ENCODE measurements around the gene PRAMEF18.
"Not testable (repeated sequence)": the region's sequence is repeated elsewhere in the genome, so short reads cannot be mapped to it uniquely, and the experiment has no call there.

Gene PRAMEF18, protein sequence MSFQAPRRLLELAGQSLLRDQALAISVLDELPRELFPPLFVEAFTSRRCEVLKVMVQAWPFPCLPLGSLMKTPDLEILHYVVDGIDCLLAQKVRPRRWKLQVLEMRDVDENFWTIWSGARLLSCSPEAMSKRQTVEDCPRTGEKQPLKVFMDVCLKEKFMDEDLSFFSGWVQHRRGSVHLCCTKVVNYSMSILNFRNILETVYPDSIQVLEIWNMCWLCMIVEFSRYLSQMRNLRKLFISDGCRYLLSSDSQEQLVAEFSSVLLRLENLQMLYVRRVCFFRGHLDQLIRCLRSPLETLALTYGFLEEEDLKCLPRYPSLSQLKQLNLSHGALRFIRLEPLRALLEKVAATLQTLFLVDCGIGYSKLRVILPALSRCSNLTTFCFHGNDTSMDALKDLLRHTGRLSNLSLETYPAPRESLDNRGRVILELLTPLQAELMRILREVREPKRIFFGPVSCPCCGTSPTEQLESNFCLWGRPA

DNA sequence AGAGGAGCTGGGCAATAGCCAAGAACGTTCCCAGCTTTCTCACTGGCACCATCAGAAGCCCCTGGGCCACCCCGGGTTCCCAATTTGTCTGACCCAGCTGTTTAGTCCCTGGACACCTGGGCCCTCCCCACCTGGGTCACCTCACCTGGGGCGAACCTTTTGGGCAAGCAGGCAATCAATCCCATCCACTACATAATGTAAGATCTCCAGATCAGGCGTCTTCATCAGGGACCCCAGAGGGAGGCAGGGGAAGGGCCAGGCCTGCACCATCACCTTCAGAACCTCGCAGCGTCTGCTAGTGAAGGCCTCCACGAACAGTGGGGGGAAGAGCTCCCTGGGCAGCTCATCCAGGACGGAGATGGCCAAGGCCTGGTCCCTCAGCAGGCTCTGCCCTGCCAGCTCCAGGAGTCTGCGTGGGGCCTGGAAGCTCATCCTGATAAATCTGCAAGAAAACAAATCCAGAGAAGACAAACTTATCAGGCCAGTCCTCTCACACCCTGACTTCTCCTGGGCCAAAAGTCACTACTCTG is at the start of gene PRAMEF18:
Gene PRAMEF18, minus strand, starts transcription at position 480 of the 530 bp plus-strand sequence. Its CDS starts 48 bp downstream, at position 432.
- not testable (repeated sequence) for DNase-seq (ENCODE audit: low spot score)

DNA sequence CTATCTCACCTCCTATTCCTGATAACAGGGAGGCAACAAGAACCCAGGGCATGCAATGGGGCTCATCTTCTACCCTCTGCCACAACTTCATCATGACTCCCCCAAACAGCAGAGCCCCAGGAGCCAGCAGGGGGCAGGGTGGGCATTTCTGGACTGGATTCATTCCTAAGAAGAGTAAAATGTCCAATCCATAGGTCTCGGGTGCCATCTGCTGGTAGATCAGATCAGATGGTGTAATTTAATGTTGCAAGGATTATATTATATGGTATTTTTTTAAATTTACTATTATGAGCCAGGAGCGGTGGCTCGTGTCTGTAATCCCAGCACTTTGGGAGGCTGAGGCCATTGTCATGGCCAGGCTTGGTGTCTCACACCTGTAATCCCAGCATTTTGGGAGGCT is 39.2 kb upstream of the PRAMEF18 start:
- not testable (repeated sequence) for DNase-seq (ENCODE audit: low spot score)

DNA sequence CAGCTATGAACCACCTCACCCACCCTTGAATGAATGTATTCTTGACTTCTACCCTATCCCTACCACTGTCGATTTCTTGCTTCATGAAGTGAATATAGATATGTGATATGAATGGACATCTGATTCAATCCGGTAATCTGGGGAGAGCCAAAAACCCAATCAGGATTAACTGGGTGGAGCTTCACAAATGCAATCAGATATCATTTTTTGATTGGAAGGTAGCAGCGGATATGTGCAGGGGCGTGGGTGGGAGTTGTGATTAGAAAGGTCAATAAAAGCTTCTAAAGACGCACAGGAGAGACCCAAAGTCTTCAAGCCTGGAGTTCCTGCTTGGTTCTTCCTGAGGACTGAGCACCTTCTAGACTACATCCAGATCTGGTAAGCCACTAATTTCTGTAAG is 27.9 kb upstream of the PRAMEF18 start, which contains the start of gene PRAMEF5:
Gene PRAMEF5, plus strand, starts transcription at position 301 of the 400 bp plus-strand sequence. CDS start 5,071 bp downstream, outside the sequence.
- DNase-seq (ENCODE audit: low spot score) = not testable (repeated sequence)

DNA sequence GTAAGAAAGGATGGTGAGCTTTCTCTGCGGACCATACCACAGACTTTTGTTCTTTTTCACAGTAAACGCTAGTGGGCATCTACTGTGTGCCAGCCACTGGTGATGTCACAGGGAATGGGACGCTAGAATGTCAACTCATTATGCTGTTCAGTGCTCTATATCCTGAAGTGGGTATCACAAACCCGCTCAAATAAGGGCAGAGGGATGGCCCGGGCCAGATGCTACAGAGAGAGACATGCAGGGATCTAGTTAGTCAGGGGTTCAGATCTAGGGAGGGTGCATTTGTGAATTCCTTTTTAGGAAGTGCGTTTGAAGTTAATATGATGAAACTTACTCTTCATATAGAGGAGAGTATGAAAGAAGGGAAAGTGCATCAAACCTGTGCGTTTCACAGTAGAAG is 21.2 kb upstream of the PRAMEF18 start:
- not testable (repeated sequence) for DNase-seq (ENCODE audit: low spot score)

DNA sequence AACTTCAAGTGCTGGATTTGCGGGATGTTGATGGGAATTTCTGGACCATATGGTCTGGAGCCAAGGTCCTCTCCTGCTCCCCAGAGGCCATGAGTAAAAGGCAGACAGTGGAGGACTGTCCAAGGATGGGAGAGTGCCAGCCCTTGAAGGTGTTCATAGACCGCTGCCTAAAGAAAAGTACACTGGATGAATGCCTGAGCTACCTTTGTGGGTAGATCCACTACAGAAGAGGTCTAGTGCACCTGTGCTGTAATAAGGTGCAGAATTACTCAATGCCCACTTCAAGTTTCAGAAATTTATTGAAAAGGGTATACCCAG is 20.6 kb upstream of the PRAMEF18 start:
- DNase-seq (ENCODE audit: low spot score) = not testable (repeated sequence)

DNA sequence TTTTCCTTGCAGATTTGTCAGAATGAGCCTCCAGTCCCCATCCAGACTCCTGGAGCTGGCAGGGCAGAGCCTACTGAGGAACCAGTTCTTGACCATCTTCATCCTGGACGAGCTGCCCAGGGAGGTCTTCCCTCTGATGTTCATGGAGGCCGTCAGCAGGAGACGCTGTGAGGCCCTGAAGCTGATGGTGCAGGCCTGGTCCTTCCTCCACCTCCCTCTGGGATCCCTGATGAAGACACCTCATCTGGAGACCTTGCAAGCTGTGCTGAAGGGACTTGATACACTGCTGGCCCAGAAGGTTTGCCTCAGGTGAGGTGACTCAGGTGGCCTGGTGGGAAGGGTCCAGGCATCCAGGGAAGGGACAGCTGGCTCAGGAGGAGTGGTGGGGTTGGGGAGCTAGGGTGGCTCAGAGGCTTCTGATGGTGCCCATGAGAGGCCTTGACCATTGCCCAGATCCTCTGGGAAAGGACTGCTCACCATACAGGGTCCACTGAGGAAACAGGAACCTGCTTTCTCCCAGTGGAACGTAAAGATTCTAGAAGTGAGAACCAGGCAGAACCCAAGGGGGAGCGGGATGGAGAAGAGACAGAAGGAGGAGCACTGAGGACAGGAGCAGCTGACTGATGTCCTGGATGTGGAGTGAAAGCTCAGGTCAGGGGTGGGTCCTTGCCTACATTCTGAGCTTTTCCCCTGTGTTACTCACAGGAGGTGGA is 20.0 kb upstream of the PRAMEF18 start:
- not testable (repeated sequence) for DNase-seq (ENCODE audit: low spot score)

DNA sequence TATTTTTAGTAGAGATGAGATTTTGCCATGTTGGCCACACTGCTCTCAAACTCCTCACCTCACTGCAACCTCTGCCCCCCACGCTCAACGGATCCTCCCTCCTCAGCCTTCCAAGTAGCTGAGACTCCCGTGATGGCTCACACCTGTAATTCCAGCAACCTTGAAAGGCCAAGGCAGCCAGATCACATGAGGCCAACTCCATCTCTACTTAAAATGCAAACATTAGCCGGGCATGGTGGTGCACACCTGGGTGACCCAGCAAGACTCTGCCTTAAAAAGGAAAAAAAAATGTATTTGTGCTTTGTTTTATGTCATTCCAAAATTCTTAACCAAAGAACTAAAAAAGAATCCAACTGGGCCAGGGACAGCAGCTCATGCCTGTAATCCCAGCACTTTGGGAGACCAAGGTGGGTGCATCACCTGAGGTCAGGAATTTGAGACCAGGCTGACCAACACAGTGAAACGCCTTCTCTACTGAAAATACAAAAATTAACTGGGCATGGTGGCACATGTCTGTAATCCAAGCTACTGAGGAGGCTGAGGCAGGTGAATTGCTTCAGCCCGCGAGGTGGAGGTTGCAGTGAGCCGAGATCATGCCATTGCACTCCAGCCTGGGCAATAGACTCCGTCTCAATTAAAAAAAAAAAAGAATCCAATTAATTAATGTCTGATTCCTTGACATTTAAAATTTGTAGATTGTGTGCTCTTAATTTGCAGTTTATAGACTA is 17.7 kb upstream of the PRAMEF18 start:
- DNase-seq (ENCODE audit: low spot score) = not testable (repeated sequence)

DNA sequence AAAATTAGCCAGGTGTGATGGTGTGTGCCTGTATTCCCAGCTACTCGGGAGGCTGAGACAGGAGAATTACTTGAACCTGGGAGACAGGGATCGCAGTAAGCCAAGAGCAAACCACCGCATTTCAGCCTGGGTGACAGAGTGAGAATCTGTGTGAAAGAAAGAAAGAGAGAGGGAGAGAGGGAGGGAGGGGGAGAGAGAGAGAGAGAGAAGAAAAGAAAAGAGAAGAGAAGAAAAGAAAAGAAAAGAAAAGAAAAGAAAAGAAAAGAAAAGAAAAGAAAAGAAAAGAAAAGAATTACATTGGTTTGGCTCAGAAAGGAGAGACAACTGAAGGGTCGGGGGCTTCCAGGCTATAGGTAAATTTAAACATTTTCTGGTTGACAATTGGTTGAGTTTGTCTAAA is 13.7 kb upstream of the PRAMEF18 start:
- not testable (repeated sequence) for DNase-seq (ENCODE audit: low spot score)

DNA sequence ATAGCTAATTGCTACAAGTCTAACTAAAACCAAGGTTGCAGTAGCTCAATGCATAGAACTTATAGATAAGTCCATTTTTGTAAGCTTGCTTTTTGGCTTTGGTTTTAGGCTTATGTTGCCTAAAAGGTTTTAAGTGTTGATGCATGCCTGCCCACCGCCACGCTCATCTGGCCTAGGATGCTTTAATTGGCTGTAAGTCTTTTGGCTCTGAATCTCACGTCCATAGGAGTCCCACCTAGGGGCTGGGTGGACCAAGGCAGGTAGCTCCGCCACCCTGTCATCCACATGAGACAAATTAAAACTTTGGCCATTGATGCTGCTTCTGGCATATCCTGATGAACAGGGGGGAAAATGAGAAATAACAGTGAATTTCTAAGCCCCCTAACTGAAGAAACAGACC is 11.6 kb upstream of the PRAMEF18 start:
- DNase-seq (ENCODE audit: low spot score) = not testable (repeated sequence)

DNA sequence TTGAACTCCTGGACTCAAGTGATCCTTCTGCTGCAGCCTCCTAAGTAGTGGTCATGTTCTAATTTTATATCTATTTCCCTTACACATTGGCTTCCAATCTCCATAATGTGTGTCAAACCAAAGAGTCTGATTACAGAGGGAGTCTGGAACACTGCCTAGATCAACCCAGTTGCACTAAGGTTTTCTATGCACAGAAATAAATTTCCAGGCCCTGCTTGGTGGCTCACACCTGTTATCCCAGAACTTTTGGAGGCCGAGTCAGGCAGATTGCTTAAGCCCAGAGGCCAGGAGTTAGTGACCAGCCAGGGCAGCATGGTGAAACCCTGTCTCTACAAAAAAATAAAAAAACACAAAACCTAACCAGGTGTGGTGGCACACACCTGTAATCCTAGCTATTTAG is 8.1 kb upstream of the PRAMEF18 start:
- DNase-seq (ENCODE audit: low spot score) = not testable (repeated sequence)

DNA sequence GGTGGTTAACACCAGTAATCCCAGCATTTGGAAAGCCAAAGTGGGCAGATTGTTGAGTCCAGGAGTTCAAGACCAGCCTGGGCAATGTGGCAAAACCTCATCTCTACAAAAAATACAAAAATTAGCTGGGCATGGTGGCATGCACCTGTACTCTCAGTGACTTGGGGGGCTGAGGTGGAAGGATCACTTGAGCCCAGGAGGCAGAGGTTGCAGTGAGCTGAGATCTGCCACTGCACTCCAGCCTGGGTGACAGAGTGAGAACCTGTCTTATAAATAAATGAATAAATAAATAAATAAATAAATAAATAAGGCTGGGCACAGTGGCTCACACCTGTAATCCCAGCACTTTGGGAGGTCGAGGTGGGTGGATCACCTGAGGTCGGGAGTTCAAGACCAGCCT is 6.1 kb upstream of the PRAMEF18 start:
- DNase-seq (ENCODE audit: low spot score) = not testable (repeated sequence)

DNA sequence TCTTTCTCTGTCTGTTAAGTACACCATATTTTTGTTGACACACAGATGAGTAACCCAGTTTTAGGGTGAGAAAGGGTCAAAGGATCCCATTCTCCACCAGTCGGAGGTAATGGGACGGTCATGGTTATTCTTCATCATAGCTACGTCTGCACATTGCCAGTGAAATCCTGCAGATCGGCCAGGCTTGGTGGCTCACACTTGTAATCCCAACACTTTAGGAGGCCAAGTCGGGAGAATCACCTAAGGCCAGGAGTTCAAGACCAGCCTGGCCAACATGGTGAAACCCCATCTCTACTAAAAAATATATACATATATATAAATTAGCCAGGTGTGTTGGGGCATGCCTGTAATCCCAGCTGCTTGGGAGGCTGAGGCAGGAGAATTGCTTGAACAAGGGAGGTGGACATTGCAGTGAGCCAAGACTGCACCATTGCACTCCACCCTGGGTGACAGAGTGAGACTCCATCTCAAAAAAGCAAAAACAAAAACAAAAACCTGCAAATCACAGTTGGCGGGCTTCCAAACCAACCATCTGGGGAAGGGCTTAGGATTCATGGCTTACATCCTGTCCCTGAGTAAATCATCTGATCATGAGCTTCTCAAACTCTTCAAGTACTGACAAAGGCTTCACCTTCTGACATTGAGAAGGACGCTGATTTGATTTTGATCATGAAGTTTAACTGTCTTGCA is 5.3 kb upstream of the PRAMEF18 start:
- DNase-seq (ENCODE audit: low spot score) = not testable (repeated sequence)

DNA sequence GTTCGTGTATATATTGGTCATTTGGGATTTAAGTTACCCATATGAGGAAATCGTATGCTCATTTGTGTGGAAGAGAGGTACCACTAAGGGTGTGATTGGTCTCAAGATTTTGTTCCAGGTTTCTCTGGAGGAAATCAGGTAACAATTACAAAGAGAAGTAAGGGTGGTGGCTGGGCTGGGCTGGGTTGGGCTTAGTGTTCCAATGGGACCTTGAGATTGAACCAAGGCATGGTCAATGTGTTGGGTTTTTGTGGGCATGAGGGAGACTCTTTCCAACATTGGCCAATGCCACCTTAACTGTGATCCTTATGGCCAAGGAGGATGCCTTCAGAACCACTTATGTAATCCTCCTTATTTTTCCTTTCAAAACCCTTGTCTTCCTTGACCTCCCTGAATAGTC is 4.6 kb upstream of the PRAMEF18 start:
- DNase-seq (ENCODE audit: low spot score) = not testable (repeated sequence)

DNA sequence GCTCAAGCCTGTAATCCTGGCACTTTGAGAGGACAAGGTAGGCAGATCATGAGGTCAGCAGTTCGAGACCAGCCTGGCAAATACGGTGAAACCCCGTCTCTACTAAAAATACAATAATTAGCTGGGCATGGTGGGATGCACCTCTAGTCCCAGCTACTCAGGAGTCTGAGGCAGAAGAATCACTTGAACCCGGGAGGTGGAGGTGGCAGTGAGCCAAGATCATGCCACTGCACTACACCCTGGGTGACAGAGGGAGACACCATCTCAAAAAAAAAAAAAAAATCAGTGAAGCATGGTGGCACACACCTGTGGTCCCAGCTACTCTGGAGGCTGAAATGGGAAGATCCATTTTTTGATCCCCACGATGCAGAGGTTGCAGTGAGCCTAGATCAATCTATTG is 4.1 kb upstream of the PRAMEF18 start:
- not testable (repeated sequence) for DNase-seq (ENCODE audit: low spot score)

DNA sequence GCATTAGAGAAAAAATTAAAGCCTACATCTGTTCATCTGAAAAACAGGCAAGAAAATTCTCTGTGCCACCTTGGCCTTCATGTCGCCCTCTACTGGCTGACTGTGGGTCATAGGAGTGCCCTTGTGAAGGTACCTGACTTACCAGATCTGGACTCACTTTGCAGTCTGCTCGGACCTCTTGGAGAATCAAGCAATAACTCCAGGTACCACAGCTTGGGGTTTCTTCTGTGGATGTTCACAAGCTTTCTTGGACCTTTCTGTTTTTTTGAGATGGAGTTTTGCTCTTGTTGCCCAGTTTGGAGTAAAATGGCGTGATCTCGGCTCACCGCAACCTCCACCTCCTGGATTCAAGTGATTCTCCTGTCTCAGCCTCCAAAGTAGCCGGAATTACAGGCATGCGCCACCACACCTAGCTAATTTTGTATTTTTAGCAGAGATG is 2.4 kb upstream of the PRAMEF18 start:
- no peak for DNase-seq (ENCODE audit: low spot score)

DNA sequence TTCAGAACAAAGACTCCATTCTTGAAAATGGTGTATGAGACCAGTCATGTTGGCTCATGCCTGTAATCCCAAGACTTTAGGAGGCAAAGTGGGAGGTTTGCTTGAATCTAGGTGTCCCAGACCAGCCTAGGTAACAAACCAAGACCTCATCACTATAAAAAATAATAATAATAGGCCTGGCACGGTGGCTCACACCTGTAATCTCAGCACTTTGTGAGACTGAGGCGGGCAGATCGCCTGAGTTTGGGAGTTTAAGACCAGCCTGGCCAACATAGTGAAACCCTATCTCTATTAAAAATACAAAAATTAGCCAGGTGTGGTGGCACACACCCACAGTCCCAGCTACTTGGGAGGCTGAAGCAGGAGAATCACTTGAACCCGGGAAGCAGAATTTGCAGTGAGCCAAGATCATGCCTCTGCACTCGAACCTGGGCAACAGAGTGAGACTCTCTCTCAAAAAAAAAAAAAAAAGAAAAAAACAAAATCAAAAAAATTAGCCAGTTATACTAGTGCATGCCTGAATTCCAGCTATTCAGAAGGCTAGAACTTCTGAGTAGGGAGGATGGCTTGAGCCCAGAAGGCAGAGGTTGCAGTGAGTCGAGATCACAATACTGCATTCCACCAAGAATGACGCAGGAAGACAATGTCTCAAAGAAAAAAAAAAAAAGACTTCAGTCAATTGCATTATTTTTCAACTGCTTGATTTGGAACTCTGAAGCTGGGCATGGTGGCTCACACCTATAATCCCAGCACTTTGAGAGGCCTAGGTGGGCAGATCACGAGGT is 1.5 kb upstream of the PRAMEF18 start:
- DNase-seq (ENCODE audit: low spot score) = not testable (repeated sequence)

DNA sequence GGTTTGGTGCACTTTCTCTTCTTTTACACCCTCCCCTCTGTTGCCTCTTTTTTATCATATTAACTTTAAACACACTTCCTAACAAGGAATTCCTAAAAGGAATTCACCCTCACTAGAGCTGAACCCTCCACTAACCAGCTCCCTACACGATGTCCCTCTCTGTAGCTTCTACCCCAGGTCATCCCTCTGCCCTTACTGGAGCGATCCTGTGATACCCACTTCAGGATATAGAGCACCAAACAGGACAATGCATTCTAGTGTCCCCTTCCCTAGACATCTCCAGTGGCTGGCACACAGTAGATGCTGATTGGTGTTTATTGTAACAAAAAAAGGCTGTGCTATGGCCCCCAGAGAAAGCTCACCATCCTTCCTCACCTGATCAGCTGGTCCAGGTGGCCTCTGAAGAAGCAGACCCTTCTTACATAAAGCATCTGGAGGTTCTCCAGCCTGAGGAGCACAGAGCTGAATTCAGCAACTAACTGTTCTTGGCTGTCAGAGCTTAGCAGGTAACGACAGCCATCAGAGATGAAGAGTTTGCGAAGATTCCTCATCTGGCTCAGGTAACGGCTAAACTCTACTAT is 1.4 kb downstream of the PRAMEF18 start:
- no peak for DNase-seq (ENCODE audit: low spot score)

DNA sequence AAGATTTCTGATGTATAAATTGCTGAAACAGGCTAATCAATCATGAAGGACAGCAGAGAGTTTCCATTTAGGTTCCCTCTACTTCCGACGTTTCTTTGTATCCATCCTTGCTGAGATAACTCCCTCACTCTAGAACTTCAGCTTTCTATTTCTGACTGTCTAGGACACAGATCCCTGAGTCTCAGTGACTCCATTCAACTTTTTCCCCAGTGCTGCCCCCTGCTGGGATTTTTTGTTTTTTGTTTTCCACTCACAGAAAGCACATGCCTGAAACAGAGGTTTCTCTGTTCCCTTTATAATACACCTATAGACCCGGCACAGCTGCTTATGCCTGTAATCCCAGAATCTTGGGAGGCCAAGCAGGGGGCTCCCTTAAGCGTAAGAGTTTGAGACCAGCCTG is 3.2 kb downstream of the PRAMEF18 start:
- not testable (repeated sequence) for DNase-seq (ENCODE audit: low spot score)

DNA sequence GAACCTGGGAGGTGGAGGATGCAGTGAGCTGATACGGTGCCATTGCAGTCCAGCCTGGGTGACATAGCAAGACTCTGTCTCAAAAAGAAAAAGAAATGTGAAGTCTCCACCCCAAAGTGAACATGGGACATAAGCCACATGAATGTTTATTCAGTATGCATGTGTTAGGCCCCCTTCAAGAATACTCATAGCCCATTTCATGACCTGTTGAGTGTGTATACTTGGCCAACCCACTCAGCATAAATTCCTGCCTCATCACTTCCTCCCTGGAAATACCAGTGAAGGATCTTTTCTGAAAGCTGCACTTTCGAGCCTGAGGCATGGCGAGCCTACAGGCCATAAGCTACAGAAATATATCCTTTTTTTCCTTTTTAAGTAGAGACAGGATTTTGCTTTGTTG is 6.8 kb downstream of the PRAMEF18 start:
- DNase-seq (ENCODE audit: low spot score) = not testable (repeated sequence)

DNA sequence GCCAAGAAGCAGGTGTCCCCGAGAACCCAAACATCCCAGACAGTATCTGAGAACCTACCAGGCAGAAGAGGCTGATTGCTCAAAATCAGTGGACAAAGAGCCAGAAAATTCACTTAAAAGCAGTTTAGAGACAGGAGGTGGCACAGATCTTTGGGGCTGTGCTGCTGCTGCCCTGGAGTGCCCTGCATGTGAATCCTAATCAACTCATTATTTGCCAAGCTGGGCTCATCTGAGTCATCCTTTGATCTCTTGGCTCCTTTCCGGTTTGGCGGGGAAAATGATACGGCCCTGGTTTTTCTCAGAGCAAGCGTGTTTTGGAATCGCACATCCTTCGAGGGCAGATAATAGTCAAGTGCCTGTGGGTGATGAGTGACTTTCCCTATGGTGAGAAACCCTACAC is 9.3 kb downstream of the PRAMEF18 start:
- DNase-seq (ENCODE audit: low spot score) = not testable (repeated sequence)

Measured in iPS-NIHi11 (cell line).